Prostate gland (tissue), 2 donors: Measurements from ENCODE around the gene CXCR5. TPM values are rescaled to one million over a fixed set of nuclear protein-coding genes. Genes with fewer than 3 reads are reported as not detected.
A peak's percentile ranks its signal among the peaks of the same experiment; 100 is the strongest.

Source experiments
- DNase-seq: peaks from one replicate; pipeline ENCODE4 v3.0.0-alpha.2; 2019; ENCODE audit warnings: low spot score
- H3K27ac ChIP-seq, 2 donors: fragments of 200-600 bp; sonication (generic); 2 replicates each; pipeline ENCODE4 v1.5.1; 2017 to 2019
- H3K27me3 ChIP-seq: fragments of 200-600 bp; sonication (generic); replicated peaks from 2 replicates; pipeline ENCODE4 v1.5.1; 2019; ENCODE audit not compliant: insufficient read depth
- H3K36me3 ChIP-seq, 2 donors: fragments of 200-600 bp; sonication (generic); 1 replicate in 1 of 2; 2 replicates in 1 of 2; pipeline versions ENCODE4 v1.5.1 to v1.8.1; 2017 to 2019
- H3K4me1 ChIP-seq: fragments of 200-600 bp; sonication (generic); replicated peaks from 2 replicates; pipeline ENCODE4 v1.5.1; 2019
- H3K4me3 ChIP-seq, 2 donors: fragments of 200-600 bp; sonication (generic); 2 replicates each; pipeline ENCODE4 v1.5.1; 2017 to 2019
- H3K9me3 ChIP-seq: fragments of 200-600 bp; sonication (generic); 2 replicates; pipeline ENCODE4 v1.5.1; 2017
- POLR2A ChIP-seq: fragments of 450-650 bp; IDR thresholded peaks from one replicate; pipeline ENCODE4 v1.6.1; 2016; ENCODE audit warnings: antibody characterized with exemption, mild to moderate bottlenecking
- POLR2AphosphoS5 ChIP-seq: sonication (generic); formaldehyde crosslinking; IDR thresholded peaks from one replicate; pipeline ENCODE4 v1.6.1; 2017; ENCODE audit warnings: antibody characterized with exemption
- WGBS: methylation state at CpG from one replicate; pipeline ENCODE4 v1.1.5; 2018; 5-methylcytosine and 5-hydroxymethylcytosine counted together
- intact Hi-C: fragments of 100-400 bp; cut with DNase I; formaldehyde crosslinking; loops from one replicate; pipeline ENCODE4 v1.14.2; 2022
- total RNA-seq, 2 donors: library from RNA; depleted of rRNA; stranded (reverse); fragments of >200 nt; gene quantifications; one replicate each; pipeline ENCODE4 v1.1.0, GENCODE V29; 2016
- TF ChIP-seq, protein P1 (sequence below), 4 experiments: fragments of 200-600 bp in 2 of 4; fragments of 450-650 bp in 2 of 4; sonication (generic) in 2 of 4; IDR thresholded peaks; 1 replicate in 3 of 4; 2 replicates in 1 of 4; pipeline ENCODE4 v1.5.1; 2016 to 2019; ENCODE audit warnings: antibody characterized with exemption in 4 of 4, mild to moderate bottlenecking in 2 of 4, moderate library complexity in 2 of 4

CXCR5 gene
- total RNA-seq, 2 donors from 2014 or later = 0.17 TPM; not detected in 1

DNA sequence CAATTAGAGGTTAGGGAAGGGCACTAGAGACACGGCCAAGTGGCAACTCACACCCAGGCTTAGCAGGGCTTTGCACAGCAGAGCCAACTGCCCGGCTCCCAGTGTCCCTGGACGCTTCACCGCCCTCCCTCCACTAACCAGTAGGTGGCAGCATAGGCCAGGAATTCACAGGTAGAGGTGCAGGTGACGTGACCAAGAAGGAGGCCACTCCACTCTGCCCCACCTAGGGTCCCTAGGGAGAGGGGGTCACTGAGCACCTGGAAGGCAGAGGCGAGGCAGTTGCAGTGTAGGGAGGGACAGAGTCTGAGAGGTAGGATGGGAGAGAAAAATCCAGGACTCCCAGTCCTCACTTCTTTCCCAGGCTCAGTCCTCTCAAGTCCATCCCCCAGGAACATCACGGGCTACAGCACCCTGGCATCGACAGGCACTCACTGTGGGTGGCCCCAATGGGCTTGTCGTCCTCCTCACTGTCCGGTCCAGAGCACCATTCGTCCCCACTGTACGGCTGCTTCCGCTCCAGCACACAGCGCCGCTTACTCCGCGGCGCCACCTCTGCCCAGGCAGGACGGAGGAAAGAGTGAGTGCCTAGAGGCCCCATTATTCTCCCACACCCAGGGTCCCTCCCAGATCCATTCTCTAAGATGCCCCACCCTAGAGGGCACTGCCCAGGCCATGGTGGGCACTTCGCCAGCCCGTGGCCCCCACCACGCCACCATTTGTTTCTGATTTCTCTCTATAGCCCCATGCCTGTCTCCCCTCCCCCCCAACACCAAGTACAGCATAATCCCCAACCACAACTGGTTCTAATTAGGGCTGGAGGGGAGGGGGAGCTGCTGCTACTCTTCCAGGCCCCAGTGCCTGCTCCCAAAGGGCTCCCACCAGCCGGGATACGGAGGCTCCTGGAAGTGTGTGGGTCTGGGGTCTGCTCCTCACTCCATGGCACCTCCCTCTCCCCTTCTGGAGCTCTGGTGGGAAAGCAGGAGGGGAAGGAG is 23.7 kb downstream of the CXCR5 start:
- TF ChIP-seq POLR2A (no peak), POLR2AphosphoS5 (peak; percentile 80)
- TF ChIP-seq, protein P1, sequence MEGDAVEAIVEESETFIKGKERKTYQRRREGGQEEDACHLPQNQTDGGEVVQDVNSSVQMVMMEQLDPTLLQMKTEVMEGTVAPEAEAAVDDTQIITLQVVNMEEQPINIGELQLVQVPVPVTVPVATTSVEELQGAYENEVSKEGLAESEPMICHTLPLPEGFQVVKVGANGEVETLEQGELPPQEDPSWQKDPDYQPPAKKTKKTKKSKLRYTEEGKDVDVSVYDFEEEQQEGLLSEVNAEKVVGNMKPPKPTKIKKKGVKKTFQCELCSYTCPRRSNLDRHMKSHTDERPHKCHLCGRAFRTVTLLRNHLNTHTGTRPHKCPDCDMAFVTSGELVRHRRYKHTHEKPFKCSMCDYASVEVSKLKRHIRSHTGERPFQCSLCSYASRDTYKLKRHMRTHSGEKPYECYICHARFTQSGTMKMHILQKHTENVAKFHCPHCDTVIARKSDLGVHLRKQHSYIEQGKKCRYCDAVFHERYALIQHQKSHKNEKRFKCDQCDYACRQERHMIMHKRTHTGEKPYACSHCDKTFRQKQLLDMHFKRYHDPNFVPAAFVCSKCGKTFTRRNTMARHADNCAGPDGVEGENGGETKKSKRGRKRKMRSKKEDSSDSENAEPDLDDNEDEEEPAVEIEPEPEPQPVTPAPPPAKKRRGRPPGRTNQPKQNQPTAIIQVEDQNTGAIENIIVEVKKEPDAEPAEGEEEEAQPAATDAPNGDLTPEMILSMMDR (IDR thresholded peaks at IDR 0.05) = peak; percentile 94 to 98 (median 96)
- 43% methylated on average over 24 of the region's 24 CpGs for WGBS
- no peaks in the 10 kb centered on the region for H3K27me3 ChIP-seq
- DNase-seq = peak; percentile 87
- H3K36me3 ChIP-seq = peaks cover 6 to 20% of the 10 kb centered on the region in 2 donors
- H3K9me3 ChIP-seq = no peaks in the 10 kb centered on the region
- peaks cover 35% of the 10 kb centered on the region for H3K4me1 ChIP-seq
- no peak overlapping the region for H3K4me3 ChIP-seq
- intact Hi-C loops = loop anchor here (1.0 to 2.0 kb wide), 2 partner anchors 23 to 49 kb away; partner anchors contain the start of gene UPK2
- H3K27ac ChIP-seq = peak overlapping the region; percentile 92 to 97

DNA sequence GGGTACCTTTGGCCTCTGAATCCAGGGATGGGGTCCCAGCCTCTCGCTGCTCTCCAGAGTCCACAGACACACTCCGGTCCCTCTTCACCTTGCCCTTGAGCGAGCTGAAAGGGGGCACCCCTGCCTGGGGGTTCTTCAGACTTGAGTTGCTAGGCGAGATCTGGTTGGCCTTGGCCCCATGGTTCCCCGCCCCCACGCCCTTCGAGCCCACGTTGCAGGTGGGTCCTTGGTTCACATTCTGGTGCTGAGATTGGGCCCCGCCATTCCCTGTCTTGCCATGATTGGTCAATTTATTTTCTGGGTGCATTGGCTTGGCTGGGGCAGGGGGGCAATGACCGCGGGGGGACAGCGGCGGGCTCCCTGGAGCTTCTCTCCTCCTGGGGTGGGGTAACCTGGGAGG is 24.6 kb downstream of the CXCR5 start:
- Histone ChIP-seq H3K27me3 (no peaks in the 10 kb centered on the region), H3K9me3 (no peaks in the 10 kb centered on the region), H3K4me1 (peaks cover 44% of the 10 kb centered on the region), H3K4me3 (no peak overlapping the region), H3K27ac (peak overlapping the region; percentile 92 to 97), H3K36me3 (peaks cover 0 to 11% of the 10 kb centered on the region in 2 donors)
- intact Hi-C loops = no loop called here
- TF ChIP-seq POLR2A (no peak), POLR2AphosphoS5 (no peak)
- TF ChIP-seq, protein P1 (IDR thresholded peaks at IDR 0.05) = no peak
- DNase-seq = no peak
- 60% methylated on average over 13 of the region's 13 CpGs for WGBS

DNA sequence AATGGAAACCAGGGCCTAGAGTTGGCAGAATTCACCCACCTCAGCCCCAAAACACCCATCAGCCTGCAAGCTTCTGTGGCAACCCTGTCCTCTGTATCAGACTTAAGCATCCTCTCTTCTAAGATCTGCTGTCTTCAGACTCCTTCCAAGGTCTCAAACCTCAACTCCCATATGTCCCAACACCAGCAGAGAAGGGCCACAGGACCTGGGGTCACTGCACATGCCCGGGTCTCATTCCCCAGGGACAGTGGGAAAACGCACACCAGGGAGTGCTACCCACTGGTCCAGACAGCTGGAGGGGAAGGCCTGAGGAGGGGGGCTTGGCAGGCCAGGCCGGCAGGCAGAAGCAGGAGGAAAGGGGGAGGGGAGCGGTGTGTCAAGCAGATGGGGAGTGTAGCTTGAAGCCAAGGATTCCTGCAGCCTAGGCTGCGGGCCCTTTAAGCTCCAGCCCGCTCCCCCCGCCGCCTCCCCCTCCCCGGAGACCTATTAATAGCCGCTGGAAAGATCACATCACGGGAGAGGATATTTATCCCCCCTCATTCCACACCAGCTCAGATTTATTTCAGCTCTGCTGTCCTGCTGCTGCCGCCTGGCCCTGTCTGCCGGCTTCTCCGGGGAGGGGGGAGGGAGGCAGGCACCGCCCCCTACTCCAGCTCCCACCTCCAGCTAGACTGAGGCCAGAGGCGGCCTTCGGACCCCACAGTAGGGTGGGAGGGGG is 25.4 kb downstream of the CXCR5 start:
- Histone ChIP-seq H3K27ac (peak overlapping the region; percentile 92 to 97), H3K27me3 (no peaks in the 10 kb centered on the region), H3K36me3 (peaks cover 0 to 3% of the 10 kb centered on the region in 2 donors), H3K9me3 (no peaks in the 10 kb centered on the region), H3K4me3 (peak overlapping the region; percentile 23 to 28), H3K4me1 (peaks cover 52% of the 10 kb centered on the region)
- 4% methylated on average over 17 of the region's 17 CpGs for WGBS
- TF ChIP-seq POLR2AphosphoS5 = peak; percentile 73
- TF ChIP-seq, protein P1 (IDR thresholded peaks at IDR 0.05) = no peak
- peak; percentile 42 for TF ChIP-seq POLR2A
- DNase-seq = peak; percentile 70
- intact Hi-C loops = no loop called here

DNA sequence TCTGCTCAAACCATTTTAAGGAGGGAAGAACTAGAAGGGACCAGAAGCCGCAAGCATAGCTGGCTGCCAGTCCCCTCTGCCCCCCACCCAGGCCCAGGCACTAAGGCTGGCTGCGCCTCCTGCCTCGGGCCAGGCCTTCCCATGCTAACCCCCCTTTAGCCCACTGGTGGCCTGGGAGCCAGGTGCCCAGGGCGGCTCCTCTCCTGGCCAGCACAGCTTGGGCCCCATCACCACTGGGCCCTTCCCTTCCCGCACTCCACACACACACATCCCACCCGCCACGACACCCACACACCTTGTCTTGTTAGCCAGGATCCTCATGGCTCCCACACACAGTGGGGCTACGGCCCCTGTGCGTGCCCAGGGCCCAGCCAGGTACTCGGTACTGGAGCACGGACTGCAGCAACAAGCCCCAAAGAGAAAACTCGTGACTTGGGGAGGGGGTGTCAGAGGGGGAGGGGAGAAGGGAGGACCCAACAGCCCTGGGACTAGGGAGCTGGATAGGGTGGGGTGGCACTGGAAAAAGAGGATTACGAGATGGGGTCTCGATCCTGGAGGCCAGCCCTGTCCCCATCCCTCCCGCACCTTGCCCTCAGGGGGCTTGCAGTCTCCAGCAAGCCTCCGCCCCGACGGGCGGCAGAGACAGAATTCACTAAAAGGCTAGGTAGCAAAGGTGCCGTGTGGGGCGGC is 26.1 kb downstream of the CXCR5 start:
- H3K27ac ChIP-seq = peak overlapping the region; percentile 92 to 97
- DNase-seq = no peak
- H3K9me3 ChIP-seq = no peaks in the 10 kb centered on the region
- TF ChIP-seq POLR2AphosphoS5 = no peak
- TF ChIP-seq POLR2A = no peak
- TF ChIP-seq, protein P1 (IDR thresholded peaks at IDR 0.05) = no peak
- peaks cover 59% of the 10 kb centered on the region for H3K4me1 ChIP-seq
- intact Hi-C loops = loop anchor here (1.0 kb wide), 1 partner anchor 16 kb away; the partner anchor contains the start of gene BCL9L
- peak overlapping the region; percentile 23 to 28 for H3K4me3 ChIP-seq
- WGBS = 18% methylated on average over 19 of the region's 21 CpGs
- H3K36me3 ChIP-seq = no peaks in the 10 kb centered on the region
- H3K27me3 ChIP-seq = no peaks in the 10 kb centered on the region
